Neural cell (in vitro differentiated cells): ENCODE data around the gene SF3B6. TPM values are rescaled to one million over a fixed set of nuclear protein-coding genes. Genes with fewer than 3 reads are reported as not detected.

Experiments used
- H2AFZ ChIP-seq: fragments of 200-600, 300-800 bp; sonication (generic), shearing (Covaris generic); 2 replicates; pipeline ENCODE4 v1.6.0; 2014; ENCODE audit warnings: low read depth, mild to moderate bottlenecking, antibody characterized with exemption, low read length, moderate library complexity
- H3F3A ChIP-seq: fragments of 200-600 bp; shearing (Covaris generic); 2 replicates; pipeline ENCODE4 v1.6.1; 2016; ENCODE audit warnings: mild to moderate bottlenecking, moderate library complexity, mixed read lengths, antibody characterized with exemption, low read length; ENCODE audit not compliant: insufficient read depth, poor library complexity, severe bottlenecking
- H3K27ac ChIP-seq: fragments of 200-600, 300-800 bp; sonication (generic), shearing (Covaris generic); 2 replicates; pipeline ENCODE4 v1.5.1; 2014; ENCODE audit warnings: mild to moderate bottlenecking, low read length, moderate library complexity
- H3K27me3 ChIP-seq: fragments of 300-800, 200-600 bp; sonication (generic), shearing (Covaris generic); 2 replicates; pipeline ENCODE4 v1.6.0; 2014; ENCODE audit warnings: mild to moderate bottlenecking, low read depth, low read length, moderate library complexity; ENCODE audit not compliant: insufficient read depth
- H3K36me3 ChIP-seq: fragments of 300-800, 200-600 bp; sonication (generic), shearing (Covaris generic); 2 replicates; pipeline ENCODE4 v1.5.1; 2014; ENCODE audit warnings: mild to moderate bottlenecking, antibody characterized with exemption, low read length, moderate library complexity; ENCODE audit not compliant: insufficient read depth
- H3K4me2 ChIP-seq: fragments of 300-800, 200-600 bp; sonication (generic), shearing (Covaris generic); 2 replicates; pipeline ENCODE4 v1.6.0; 2014; ENCODE audit warnings: mild to moderate bottlenecking, low read length
- H3K4me3 ChIP-seq: fragments of 300-800, 200-600 bp; sonication (generic), shearing (Covaris generic); 2 replicates; pipeline ENCODE4 v1.5.1; 2014; ENCODE audit warnings: mild to moderate bottlenecking, low read length, moderate library complexity
- H3K79me2 ChIP-seq: fragments of 200-600 bp; shearing (Covaris generic); replicated peaks from 2 replicates; pipeline ENCODE4 v1.6.0; 2014; ENCODE audit warnings: mild to moderate bottlenecking, low read length, moderate library complexity; ENCODE audit not compliant: insufficient read depth
- H3K9ac ChIP-seq: fragments of 300-800, 200-600 bp; sonication (generic), shearing (Covaris generic); 2 replicates; pipeline ENCODE4 v1.6.1; 2016; ENCODE audit warnings: mild to moderate bottlenecking, low read length, mixed read lengths
- H3K9me2 ChIP-seq: fragments of 200-600 bp; shearing (Covaris generic); 2 replicates; pipeline ENCODE4 v1.6.1; 2016; ENCODE audit warnings: mild to moderate bottlenecking, low read length, mixed read lengths; ENCODE audit not compliant: insufficient read depth
- H3K9me3 ChIP-seq: fragments of 200-600, 300-800 bp; sonication (generic), shearing (Covaris generic); 2 replicates; pipeline ENCODE4 v1.6.1; 2016; ENCODE audit warnings: mild to moderate bottlenecking, mixed run types, low read length, moderate library complexity, mixed read lengths
- H4K20me1 ChIP-seq: fragments of 200-600 bp; shearing (Covaris generic); 2 replicates; pipeline ENCODE4 v1.6.1; 2016; ENCODE audit warnings: mild to moderate bottlenecking, mixed run types; ENCODE audit not compliant: insufficient read depth
- CTCF ChIP-seq: fragments of 450-650 bp; IDR thresholded peaks from 2 replicates; pipeline ENCODE4 v1.5.1; 2014; ENCODE audit warnings: antibody characterized with exemption, mild to moderate bottlenecking, moderate library complexity; ENCODE audit not compliant: poor library complexity, severe bottlenecking
- EP300 ChIP-seq: fragments of 450-650 bp; conservative IDR thresholded peaks from 2 replicates; pipeline ENCODE4 v1.6.1; 2014; ENCODE audit warnings: antibody characterized with exemption, mild to moderate bottlenecking, moderate library complexity; ENCODE audit not compliant: poor library complexity, severe bottlenecking
- EZH2 ChIP-seq: fragments of 200-600, 300-800 bp; shearing (Covaris generic), sonication (generic); IDR thresholded peaks from 2 replicates; pipeline ENCODE4 v1.6.1; 2014; ENCODE audit warnings: antibody characterized with exemption, low read length, borderline replicate concordance, mild to moderate bottlenecking; ENCODE audit not compliant: insufficient read depth, poor library complexity, severe bottlenecking
- MXI1 ChIP-seq: fragments of 450-650 bp; conservative IDR thresholded peaks from 2 replicates; pipeline ENCODE4 v1.6.1; 2014; ENCODE audit warnings: antibody characterized with exemption, mild to moderate bottlenecking; ENCODE audit not compliant: poor library complexity, severe bottlenecking
- POLR2AphosphoS5 ChIP-seq: IDR thresholded peaks from 2 replicates; pipeline ENCODE4 v1.6.1; 2012
- RAD21 ChIP-seq: fragments of 450-650 bp; conservative IDR thresholded peaks from 2 replicates; pipeline ENCODE4 v1.6.1; 2014; ENCODE audit warnings: antibody characterized with exemption, mild to moderate bottlenecking, moderate library complexity
- REST ChIP-seq: IDR thresholded peaks from 2 replicates; pipeline ENCODE4 v1.6.1; 2012; ENCODE audit warnings: borderline replicate concordance
- SMC3 ChIP-seq: fragments of 450-650 bp; conservative IDR thresholded peaks from 2 replicates; pipeline ENCODE4 v1.6.1; 2014; ENCODE audit warnings: antibody characterized with exemption, mild to moderate bottlenecking, moderate library complexity; ENCODE audit not compliant: poor library complexity
- TAF1 ChIP-seq: IDR thresholded peaks from 2 replicates; pipeline ENCODE4 v1.6.1; 2012; ENCODE audit warnings: low read depth
- polyA plus RNA-seq: library from polyadenylated mRNA; depleted of rRNA; stranded (reverse); fragments of >200 nt; gene quantifications from 2 replicates; pipeline ENCODE4 v1.2.3, GENCODE V29; 2014

Gene SF3B6
- polyA plus RNA-seq, 1 donor from 2014 or later, result 442 TPM

GRCh38 chr2:24077535-24077877, 1.4 kb upstream of the SF3B6 start:
- H2AFZ ChIP-seq, result peak overlapping the region; percentile 89

GRCh38 chr2:24076849-24077534, 866 bp upstream of the SF3B6 start:
- H3K79me2 ChIP-seq, result peaks cover 19% of the 10 kb centered on the region
- H3K4me2 ChIP-seq, result peak overlapping the region; percentile 76
- H3K9me2 ChIP-seq, result no peaks in the 10 kb centered on the region
- no peaks in the 10 kb centered on the region for H4K20me1 ChIP-seq
- H3K27ac ChIP-seq, result peak overlapping the region; percentile 81
- no peaks in the 10 kb centered on the region for H3F3A ChIP-seq
- no peaks in the 10 kb centered on the region for H3K27me3 ChIP-seq
- H3K9me3 ChIP-seq, result no peaks in the 10 kb centered on the region
- H2AFZ ChIP-seq, result peak overlapping the region; percentile 89
- peak overlapping the region; percentile 79 for H3K9ac ChIP-seq
- TF ChIP-seq MXI1 (peak; percentile 19), CTCF (no peak), REST (no peak), SMC3 (no peak), POLR2AphosphoS5 (no peak)
- peak overlapping the region; percentile 83 for H3K4me3 ChIP-seq
- H3K36me3 ChIP-seq, result no peaks in the 10 kb centered on the region

More at GRCh38 chr2:24077535-24077877, 1.4 kb upstream of the SF3B6 start:
- no peaks in the 10 kb centered on the region for H3K9me3 ChIP-seq
- H3K4me2 ChIP-seq, result peak overlapping the region; percentile 76
- no peaks in the 10 kb centered on the region for H3K27me3 ChIP-seq
- TF ChIP-seq POLR2AphosphoS5, result no peak
- TF ChIP-seq MXI1, result no peak
- H3K27ac ChIP-seq, result peak overlapping the region; percentile 81
- H3K9me2 ChIP-seq, result no peaks in the 10 kb centered on the region
- no peaks in the 10 kb centered on the region for H3F3A ChIP-seq
- H3K4me3 ChIP-seq, result peak overlapping the region; percentile 83
- H3K36me3 ChIP-seq, result no peaks in the 10 kb centered on the region
- no peaks in the 10 kb centered on the region for H4K20me1 ChIP-seq
- H3K9ac ChIP-seq, result peak overlapping the region; percentile 79
- peaks cover 18% of the 10 kb centered on the region for H3K79me2 ChIP-seq

- Histone ChIP-seq H3K9me2 (no peaks in the 10 kb centered on the region), H3K9ac (peak overlapping the region; percentile 79), H3K27me3 (no peaks in the 10 kb centered on the region), H2AFZ (no peak overlapping the region), H3K27ac (no peak overlapping the region), H3F3A (no peaks in the 10 kb centered on the region), H3K4me2 (peak overlapping the region; percentile 60), H3K79me2 (peaks cover 19% of the 10 kb centered on the region), H3K4me3 (peak overlapping the region; percentile 83), H3K36me3 (no peaks in the 10 kb centered on the region), H3K9me3 (no peaks in the 10 kb centered on the region), H4K20me1 (no peaks in the 10 kb centered on the region)
- TF ChIP-seq MXI1, result no peak
- no peak for TF ChIP-seq RAD21
- no peak for TF ChIP-seq SMC3
- no peak for TF ChIP-seq EP300
- no peak for TF ChIP-seq EZH2
- no peak for TF ChIP-seq TAF1
- TF ChIP-seq POLR2AphosphoS5, result no peak
- TF ChIP-seq REST, result no peak
These were observed 867 bp downstream of the SF3B6 start for GRCh38 chr2:24075259-24075658.
